Upper lobe of left lung (tissue), 6 donors: Measurements from ENCODE around the gene KRTAP20-2. TPM values are rescaled to one million over a fixed set of nuclear protein-coding genes. Genes with fewer than 3 reads are reported as not detected.

Experiments used
- ATAC-seq, 2 donors: fragments of 200-7000 bp; cut with Tn5 transposase; one replicate each; pipeline ENCODE4 v1.9.1; 2022; ENCODE audit warnings: mild to moderate bottlenecking in 2 of 2, moderate library complexity in 2 of 2; ENCODE audit not compliant: low FRiP score in 2 of 2
- DNase-seq, 2 donors: peaks; one replicate each; pipeline ENCODE4 v3.0.0-alpha.2; 2019 to 2020
- H3K27ac ChIP-seq, 4 donors: fragments of 200-600 bp; sonication (generic); one replicate each; pipeline ENCODE4 v1.5.1; 2016 to 2019
- H3K27me3 ChIP-seq, 4 donors: fragments of 200-600 bp; sonication (generic); one replicate each; pipeline ENCODE4 v1.5.1; 2017 to 2019
- H3K36me3 ChIP-seq, 4 donors: fragments of 200-600 bp; sonication (generic); one replicate each; pipeline ENCODE4 v1.5.1; 2016 to 2019
- H3K4me1 ChIP-seq, 4 donors: fragments of 200-600 bp; sonication (generic); one replicate each; pipeline ENCODE4 v1.5.1; 2018 to 2019
- H3K4me3 ChIP-seq, 4 donors: fragments of 200-600 bp; sonication (generic); one replicate each; pipeline ENCODE4 v1.5.1; 2017 to 2019; ENCODE audit warnings: mild to moderate bottlenecking in 2 of 4, moderate library complexity in 1 of 4
- H3K9me3 ChIP-seq, 4 donors: fragments of 200-600 bp; sonication (generic); one replicate each; pipeline ENCODE4 v1.5.1; 2018 to 2019
- CTCF ChIP-seq, 6 experiments: fragments of 450-650 bp in 4 of 6; fragments of 200-600 bp in 2 of 6; sonication (generic) in 2 of 6; IDR thresholded peaks; one replicate each; pipeline ENCODE4 v1.5.1; 2016 to 2019; ENCODE audit warnings: antibody characterized with exemption in 6 of 6
- EP300 ChIP-seq, 4 donors: sonication (generic); formaldehyde crosslinking; IDR thresholded peaks; one replicate each; pipeline ENCODE4 v1.5.1; 2017; ENCODE audit warnings: antibody characterized with exemption in 4 of 4, control low read depth in 2 of 4
- POLR2A ChIP-seq, 4 donors: fragments of 450-650 bp; IDR thresholded peaks; one replicate each; pipeline ENCODE4 v1.5.1; 2016 to 2017; ENCODE audit warnings: antibody characterized with exemption in 4 of 4, mild to moderate bottlenecking in 2 of 4
- POLR2AphosphoS5 ChIP-seq, 2 donors: sonication (generic); formaldehyde crosslinking; IDR thresholded peaks; one replicate each; pipeline ENCODE4 v1.5.1; 2017; ENCODE audit warnings: antibody characterized with exemption in 2 of 2
- WGBS, 2 donors: methylation state at CpG; one replicate each; pipeline ENCODE4 v1.1.5; 2017 to 2018; 5-methylcytosine and 5-hydroxymethylcytosine counted together
- total RNA-seq, 6 donors: library from RNA; depleted of rRNA in 4 of 6; stranded (reverse); fragments of >200 nt in 4 of 6; gene quantifications; one replicate each; pipeline versions ENCODE4 v1.1.0 to v1.2.1, GENCODE V29; 2016 to 2021
- donor health status: DM: no; HTN: no; CAD: no; lungs with moderate emphysema.
- donor health status: DM: no; HTN: yes; CAD: no; lungs with severe emphysema.

KRTAP20-2 gene
- total RNA-seq, 6 donors from 2014 or later: not detected

- ATAC-seq (no peak), DNase-seq (no peak)
- WGBS, 2 donors: 93 to 100% methylated on average over 2 of the region's 2 CpGs
- no peaks in the 10 kb centered on the region for H3K27me3 ChIP-seq
- H3K27ac ChIP-seq: no peak overlapping the region
- H3K36me3 ChIP-seq: no peaks in the 10 kb centered on the region
- TF ChIP-seq POLR2A (IDR thresholded peaks at IDR 0.05): no peak
- no peak for TF ChIP-seq EP300 (IDR thresholded peaks at IDR 0.05)
- TF ChIP-seq POLR2AphosphoS5 (IDR thresholded peaks at IDR 0.05): no peak
- no peak for TF ChIP-seq CTCF (IDR thresholded peaks at IDR 0.05)
- no peaks in the 10 kb centered on the region for H3K9me3 ChIP-seq
- no peak overlapping the region for H3K4me3 ChIP-seq
- no peaks in the 10 kb centered on the region for H3K4me1 ChIP-seq
Observed at GRCh38 chr21:30605968-30606367, 29.0 kb upstream of the KRTAP20-2 start.

- ATAC-seq (no peak), DNase-seq (no peak)
- no peaks in the 10 kb centered on the region for H3K27me3 ChIP-seq
- no peak for TF ChIP-seq POLR2AphosphoS5 (IDR thresholded peaks at IDR 0.05)
- WGBS, 2 donors: 74 to 77% methylated on average over 2 of the region's 2 CpGs
- H3K9me3 ChIP-seq: no peaks in the 10 kb centered on the region
- no peaks in the 10 kb centered on the region for H3K4me1 ChIP-seq
- H3K27ac ChIP-seq: no peak overlapping the region
- H3K4me3 ChIP-seq: no peak overlapping the region
- H3K36me3 ChIP-seq: no peaks in the 10 kb centered on the region
Observed at GRCh38 chr21:30612132-30612531, 22.9 kb upstream of the KRTAP20-2 start.

- H3K4me3 ChIP-seq: no peak within 1 kb of the TSS
- no peaks in the 10 kb centered on the region for H3K36me3 ChIP-seq
- no peaks in the 10 kb centered on the region for H3K27me3 ChIP-seq
- DNase-seq (no peak), ATAC-seq (no peak)
- TF ChIP-seq CTCF (IDR thresholded peaks at IDR 0.05): no peak
- TF ChIP-seq POLR2AphosphoS5 (IDR thresholded peaks at IDR 0.05): no peak
- TF ChIP-seq POLR2A (IDR thresholded peaks at IDR 0.05): no peak
- TF ChIP-seq EP300 (IDR thresholded peaks at IDR 0.05): no peak
- H3K9me3 ChIP-seq: no peaks in the 10 kb centered on the region
- H3K4me1 ChIP-seq: no peaks in the 10 kb centered on the region
- WGBS, 2 donors: 67 to 81% methylated on average over 2 of the region's 2 CpGs
- H3K27ac ChIP-seq: no peak within 1 kb of the TSS
Observed at GRCh38 chr21:30613836-30614235, 21.2 kb upstream of the KRTAP20-2 start, which contains the start of gene KRTAP6-1. TSS of gene KRTAP6-1 (minus strand) at chr21:30613930. CDS start at chr21:30613904, 26 bp downstream.

GRCh38 chr21:30615199-30615598 is 19.8 kb upstream of the KRTAP20-2 start:
- no peak overlapping the region for H3K27ac ChIP-seq
- H3K4me1 ChIP-seq: no peaks in the 10 kb centered on the region
- DNase-seq (no peak), ATAC-seq (no peak)
- no peaks in the 10 kb centered on the region for H3K27me3 ChIP-seq
- H3K4me3 ChIP-seq: no peak overlapping the region
- TF ChIP-seq POLR2A (IDR thresholded peaks at IDR 0.05) (no peak), POLR2AphosphoS5 (IDR thresholded peaks at IDR 0.05) (no peak), EP300 (IDR thresholded peaks at IDR 0.05) (no peak)
- no peaks in the 10 kb centered on the region for H3K9me3 ChIP-seq
- no peaks in the 10 kb centered on the region for H3K36me3 ChIP-seq

- Histone ChIP-seq H3K27me3 (no peaks in the 10 kb centered on the region), H3K36me3 (no peaks in the 10 kb centered on the region), H3K4me3 (no peak within 1 kb of the TSS), H3K27ac (no peak within 1 kb of the TSS), H3K9me3 (no peaks in the 10 kb centered on the region), H3K4me1 (no peaks in the 10 kb centered on the region)
- ATAC-seq (no peak), DNase-seq (no peak)
- no peak for TF ChIP-seq POLR2A (IDR thresholded peaks at IDR 0.05)
- no peak for TF ChIP-seq EP300 (IDR thresholded peaks at IDR 0.05)
- TF ChIP-seq POLR2AphosphoS5 (IDR thresholded peaks at IDR 0.05): no peak
- TF ChIP-seq CTCF (IDR thresholded peaks at IDR 0.05): no peak
- WGBS, 2 donors: 94% methylated on average over 2 of the region's 2 CpGs
Observed at GRCh38 chr21:30616125-30616524, 18.9 kb upstream of the KRTAP20-2 start, which contains the start of gene KRTAP20-1. TSS of gene KRTAP20-1 (plus strand) at chr21:30616425. CDS start at chr21:30616455, 30 bp downstream.

GRCh38 chr21:30620080-30620479 is 14.9 kb upstream of the KRTAP20-2 start:
- TF ChIP-seq EP300 (IDR thresholded peaks at IDR 0.05) (no peak), POLR2A (IDR thresholded peaks at IDR 0.05) (no peak), POLR2AphosphoS5 (IDR thresholded peaks at IDR 0.05) (no peak), CTCF (IDR thresholded peaks at IDR 0.05) (no peak)
- H3K4me3 ChIP-seq: no peak overlapping the region
- H3K36me3 ChIP-seq: no peaks in the 10 kb centered on the region
- no peaks in the 10 kb centered on the region for H3K27me3 ChIP-seq
- no peak overlapping the region for H3K27ac ChIP-seq
- no peaks in the 10 kb centered on the region for H3K9me3 ChIP-seq
- ATAC-seq: no peak
- no peak for DNase-seq
- H3K4me1 ChIP-seq: no peaks in the 10 kb centered on the region
